ENCODE measurements around the gene HIPK2. TPM values are rescaled to one million over a fixed set of nuclear protein-coding genes. Genes with fewer than 3 reads are reported as not detected.

HIPK2 gene
- total RNA-seq, 1 donor from 2014 or later: 23.0 TPM

DNA sequence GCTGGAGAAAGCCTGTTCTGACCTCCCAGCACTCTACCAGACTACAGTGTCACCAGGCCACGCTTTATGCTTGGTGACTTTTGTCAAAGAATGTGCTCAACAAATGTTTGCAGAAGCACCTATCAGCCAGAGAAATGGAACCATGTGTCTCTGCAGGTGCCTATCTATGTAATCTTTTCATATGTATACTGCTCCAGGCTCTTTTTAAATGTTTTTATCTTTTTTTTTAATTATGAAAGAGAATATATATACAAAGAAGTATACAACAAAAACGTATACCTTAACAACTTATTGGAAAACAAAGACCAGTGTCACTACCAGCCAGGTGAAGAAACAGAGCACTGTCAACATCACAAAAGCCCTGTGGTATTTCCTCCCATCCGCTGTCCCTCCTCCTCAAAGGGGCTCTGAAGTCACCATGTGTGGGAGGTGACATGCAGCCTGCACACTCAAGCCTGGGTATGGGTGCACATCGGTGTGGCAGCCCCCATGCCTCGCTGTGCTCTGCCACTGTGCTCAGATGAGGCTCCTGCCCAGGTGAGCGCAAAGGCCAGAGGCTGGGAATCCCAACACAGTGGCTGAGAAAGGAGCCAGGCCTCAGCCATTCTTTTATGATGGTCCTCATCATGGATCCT lies 133.7 kb downstream of the HIPK2 start:
- Mint-ChIP-seq H3K27ac (no peak overlapping the region), H3K36me3 (ENCODE audit: low read depth) (peaks cover 5% of the 10 kb centered on the region), H3K4me3 (no peak overlapping the region), H3K27me3 (no peaks in the 10 kb centered on the region), H3K4me1 (peaks cover 29% of the 10 kb centered on the region), H3K9me3 (no peaks in the 10 kb centered on the region)
- ATAC-seq (ENCODE audit: low read depth) (no peak), DNase-seq (no peak)
- ChIA-PET CTCF (interaction anchor here (4.9 to 9.1 kb wide), 2 partner anchors 24 to 359 kb away, joined by 26 to 179 read pairs; no protein-coding TSS in a partner anchor), POLR2A (no interaction called here)
- TF ChIP-seq, protein P1, sequence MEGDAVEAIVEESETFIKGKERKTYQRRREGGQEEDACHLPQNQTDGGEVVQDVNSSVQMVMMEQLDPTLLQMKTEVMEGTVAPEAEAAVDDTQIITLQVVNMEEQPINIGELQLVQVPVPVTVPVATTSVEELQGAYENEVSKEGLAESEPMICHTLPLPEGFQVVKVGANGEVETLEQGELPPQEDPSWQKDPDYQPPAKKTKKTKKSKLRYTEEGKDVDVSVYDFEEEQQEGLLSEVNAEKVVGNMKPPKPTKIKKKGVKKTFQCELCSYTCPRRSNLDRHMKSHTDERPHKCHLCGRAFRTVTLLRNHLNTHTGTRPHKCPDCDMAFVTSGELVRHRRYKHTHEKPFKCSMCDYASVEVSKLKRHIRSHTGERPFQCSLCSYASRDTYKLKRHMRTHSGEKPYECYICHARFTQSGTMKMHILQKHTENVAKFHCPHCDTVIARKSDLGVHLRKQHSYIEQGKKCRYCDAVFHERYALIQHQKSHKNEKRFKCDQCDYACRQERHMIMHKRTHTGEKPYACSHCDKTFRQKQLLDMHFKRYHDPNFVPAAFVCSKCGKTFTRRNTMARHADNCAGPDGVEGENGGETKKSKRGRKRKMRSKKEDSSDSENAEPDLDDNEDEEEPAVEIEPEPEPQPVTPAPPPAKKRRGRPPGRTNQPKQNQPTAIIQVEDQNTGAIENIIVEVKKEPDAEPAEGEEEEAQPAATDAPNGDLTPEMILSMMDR (IDR thresholded peaks at IDR 0.05): no peak
- intact Hi-C loops (cut with micrococcal nuclease): no loop called here

DNA sequence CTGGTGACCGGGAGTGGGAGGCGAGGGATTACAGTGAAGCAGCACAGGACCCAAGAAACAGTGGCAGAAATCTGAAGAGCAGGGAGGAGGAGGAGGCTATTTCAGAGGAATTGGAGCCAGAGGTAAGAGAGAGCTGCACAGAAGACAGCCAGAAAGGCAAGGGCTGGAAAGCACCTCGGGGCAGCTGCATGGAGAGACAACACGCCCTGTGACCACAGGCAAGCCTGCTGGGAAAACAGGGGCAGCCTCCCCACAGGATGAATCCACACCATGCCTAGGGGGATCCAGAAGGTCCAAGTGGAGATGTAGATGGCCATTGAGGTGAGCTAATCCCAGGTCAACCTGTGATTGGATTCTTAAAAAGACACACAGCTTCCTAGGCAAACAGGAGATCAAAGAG lies 135.5 kb downstream of the HIPK2 start:
- H3K27ac Mint-ChIP-seq: no peak overlapping the region
- intact Hi-C loops (cut with micrococcal nuclease): no loop called here

DNA sequence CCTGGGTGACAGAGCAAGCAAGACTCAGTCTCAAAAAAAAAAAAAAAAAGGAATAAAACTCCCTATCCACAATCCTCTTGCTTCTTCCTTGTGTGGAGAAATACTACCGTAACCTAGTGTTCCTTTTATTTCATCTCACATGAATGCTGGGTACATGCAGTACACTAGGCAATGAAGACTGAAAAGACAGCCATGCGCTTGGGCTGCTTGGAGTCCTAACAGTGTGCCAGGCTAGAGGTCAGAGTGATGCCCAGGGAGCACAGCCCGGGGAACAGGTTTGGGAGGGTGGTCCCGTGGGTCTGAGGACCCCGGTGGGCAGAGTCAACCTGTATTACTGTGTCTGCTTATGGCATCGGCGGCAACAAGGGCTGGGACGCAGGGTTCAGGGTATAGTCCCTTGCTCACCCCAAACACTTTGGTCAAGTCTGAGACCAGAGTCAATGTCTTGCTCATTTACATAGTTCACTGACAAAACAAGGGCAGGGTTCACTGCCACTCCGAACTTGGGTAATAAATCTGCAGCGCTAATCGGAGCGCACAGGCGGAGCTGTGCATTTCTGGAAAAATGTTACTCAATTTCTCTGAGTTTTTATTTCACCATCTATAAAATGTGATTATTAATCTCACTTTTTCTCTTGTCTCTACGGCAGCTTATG lies 136.3 kb downstream of the HIPK2 start:
- DNase-seq (no peak), ATAC-seq (ENCODE audit: low read depth) (no peak)
- TF ChIP-seq, protein P1 (IDR thresholded peaks at IDR 0.05): no peak
- peaks cover 5% of the 10 kb centered on the region for H3K36me3 Mint-ChIP-seq (ENCODE audit: low read depth)
- H3K27me3 Mint-ChIP-seq: no peaks in the 10 kb centered on the region
- no peak overlapping the region for H3K27ac Mint-ChIP-seq
- ChIA-PET POLR2A (no interaction called here), CTCF (interaction anchor here (9.1 kb wide), 1 partner anchor 361 kb away, joined by 179 read pairs; no protein-coding TSS in a partner anchor)
- H3K4me3 Mint-ChIP-seq: no peak overlapping the region
- peaks cover 5% of the 10 kb centered on the region for H3K4me1 Mint-ChIP-seq
- intact Hi-C loops (cut with micrococcal nuclease): no loop called here
- H3K9me3 Mint-ChIP-seq: no peaks in the 10 kb centered on the region

More for the DNA sequence above, 135.5 kb downstream of the HIPK2 start:
- Mint-ChIP-seq H3K4me3 (no peak overlapping the region), H3K36me3 (ENCODE audit: low read depth) (peaks cover 5% of the 10 kb centered on the region), H3K9me3 (no peaks in the 10 kb centered on the region), H3K4me1 (peaks cover 11% of the 10 kb centered on the region), H3K27me3 (no peaks in the 10 kb centered on the region)
- DNase-seq (no peak), ATAC-seq (ENCODE audit: low read depth) (no peak)
- ChIA-PET POLR2A (no interaction called here), CTCF (interaction anchor here (9.1 kb wide), 1 partner anchor 360 kb away, joined by 179 read pairs; no protein-coding TSS in a partner anchor)
- TF ChIP-seq, protein P1 (IDR thresholded peaks at IDR 0.05): no peak

DNA sequence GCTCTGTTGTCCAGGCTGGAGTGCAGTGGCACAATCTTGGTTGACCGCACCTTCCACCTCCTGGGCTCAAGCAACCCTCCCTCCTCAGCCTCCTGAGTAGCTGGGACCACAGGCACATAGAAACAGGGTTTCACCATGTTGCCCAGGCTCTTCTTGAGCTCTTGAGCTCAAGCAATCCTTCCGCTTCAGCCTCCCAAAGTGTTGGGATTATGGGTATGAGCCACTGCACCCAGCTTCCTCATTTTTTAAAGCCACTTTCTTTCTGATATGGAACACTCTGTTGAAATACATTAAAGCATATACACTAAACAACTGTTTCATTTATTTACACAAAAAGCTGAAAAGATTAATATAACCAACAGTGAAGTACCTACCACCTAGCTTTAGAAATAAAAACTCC lies 137.1 kb downstream of the HIPK2 start:
- intact Hi-C loops (cut with micrococcal nuclease): no loop called here
- H3K27me3 Mint-ChIP-seq: no peaks in the 10 kb centered on the region
- H3K4me1 Mint-ChIP-seq: no peaks in the 10 kb centered on the region
- TF ChIP-seq, protein P1 (IDR thresholded peaks at IDR 0.05): no peak
- DNase-seq (no peak), ATAC-seq (ENCODE audit: low read depth) (no peak)
- H3K27ac Mint-ChIP-seq: no peak overlapping the region
- ChIA-PET POLR2A (no interaction called here), CTCF (interaction anchor here (9.1 kb wide), 1 partner anchor 362 kb away, joined by 179 read pairs; no protein-coding TSS in a partner anchor)
- H3K4me3 Mint-ChIP-seq: no peak overlapping the region
- H3K9me3 Mint-ChIP-seq: no peaks in the 10 kb centered on the region
- peaks cover 5% of the 10 kb centered on the region for H3K36me3 Mint-ChIP-seq (ENCODE audit: low read depth)

DNA sequence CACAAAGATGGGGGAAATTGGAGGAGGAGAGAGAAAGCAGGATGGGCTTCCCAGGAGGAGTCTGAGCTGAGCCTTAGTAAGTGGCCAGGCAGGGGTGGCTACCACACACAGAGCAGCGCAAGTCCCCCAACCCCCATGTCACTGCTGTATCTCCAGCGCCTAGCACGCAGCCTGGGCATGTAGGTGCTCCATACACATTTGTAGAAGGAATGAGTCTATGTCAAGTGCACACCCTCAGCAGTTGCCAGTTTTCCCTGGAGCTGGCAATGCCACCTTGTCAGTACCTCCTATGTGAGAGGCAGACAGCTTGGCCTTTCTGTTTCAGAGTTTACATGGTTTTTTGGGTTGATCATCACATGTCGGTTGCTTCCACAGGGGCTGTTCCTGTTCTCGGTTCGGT lies 138.2 kb downstream of the HIPK2 start:
- no peaks in the 10 kb centered on the region for H3K9me3 Mint-ChIP-seq
- H3K27me3 Mint-ChIP-seq: no peaks in the 10 kb centered on the region
- no peaks in the 10 kb centered on the region for H3K4me1 Mint-ChIP-seq
- POLR2A ChIA-PET: no interaction called here
- ATAC-seq (ENCODE audit: low read depth) (no peak), DNase-seq (no peak)
- TF ChIP-seq, protein P1 (IDR thresholded peaks at IDR 0.05): no peak
- peaks cover 3% of the 10 kb centered on the region for H3K36me3 Mint-ChIP-seq (ENCODE audit: low read depth)
- CTCF ChIA-PET: interaction anchor here (1.3 kb wide), 1 partner anchor 37 kb away, joined by 3 read pairs; no protein-coding TSS in a partner anchor
- no peak overlapping the region for H3K4me3 Mint-ChIP-seq
- intact Hi-C loops (cut with micrococcal nuclease): no loop called here
- H3K27ac Mint-ChIP-seq: no peak overlapping the region

All from activated B cell treated with CpG ODN at 0.5 μM for 24 hours (primary cell).